Spleen (tissue), 7 donors: Measurements from ENCODE around the gene TRIM28.

Experiments used
- CTCF ChIP-seq, 11 experiments: fragments of 200-600 bp in 7 of 11; fragments of 450-650 bp in 4 of 11; sonication (generic) in 4 of 11; IDR thresholded peaks in 8 of 11; conservative IDR thresholded peaks in 3 of 11; 1 replicate in 7 of 11; 2 replicates in 4 of 11; pipeline versions ENCODE4 v1.4.0 to v1.8.0; 2016 to 2021; ENCODE audit warnings: antibody characterized with exemption in 11 of 11, inconsistent platforms in 4 of 11, mild to moderate bottlenecking in 1 of 11
- POLR2AphosphoS5 ChIP-seq, 3 donors: sonication (generic); formaldehyde crosslinking; IDR thresholded peaks; one replicate each; pipeline ENCODE4 v1.5.1; 2017; ENCODE audit warnings: antibody characterized with exemption in 3 of 3
- donor health status: DM: no; HTN: no; CAD: no; lungs with moderate emphysema.
- donor health status: DM: no; HTN: no; CAD: no.
- donor health status: DM: no; HTN: no; CAD: no.

GRCh38 chr19:58555920-58556621 lies 12.2 kb downstream of the TRIM28 start:
- no peak for TF ChIP-seq CTCF (IDR thresholded peaks at IDR 0.05 in 8 of 11, conservative IDR thresholded peaks at IDR 0.05 in 3 of 11)
- TF ChIP-seq POLR2AphosphoS5 (IDR thresholded peaks at IDR 0.05), result no peak
